Effector memory CD8-positive, alpha-beta T cell (primary cell): Measurements from ENCODE around the gene TSC22D2.
"Not testable (repeated sequence)": the region's sequence is repeated elsewhere in the genome, so short reads cannot be mapped to it uniquely, and the experiment has no call there.

Source experiments
- ATAC-seq: fragments of 150-1000 bp; cut with Tn5 transposase; replicated peaks from 2 replicates; pipeline ENCODE4 v1.10.0; 2021; ENCODE audit warnings: mild to moderate bottlenecking, moderate library complexity
- DNase-seq, 3 experiments: peaks; one replicate each; pipeline ENCODE4 v3.0.0; 2021
- H3K27ac Mint-ChIP-seq, 2 donors: one replicate each; pipeline ENCODE4 v1.8.0; 2022; ENCODE audit warnings: mild to moderate bottlenecking in 2 of 2, mixed read lengths in 2 of 2, moderate library complexity in 2 of 2
- H3K27me3 Mint-ChIP-seq, 2 donors: one replicate each; pipeline ENCODE4 v1.8.0; 2022; ENCODE audit warnings: mixed read lengths in 2 of 2
- H3K36me3 Mint-ChIP-seq: one replicate; pipeline ENCODE4 v1.8.0; 2022; ENCODE audit warnings: mild to moderate bottlenecking, moderate library complexity, mixed read lengths; ENCODE audit not compliant: insufficient read depth
- H3K4me1 Mint-ChIP-seq, 2 donors: one replicate each; pipeline ENCODE4 v1.8.0; 2022; ENCODE audit warnings: low read depth in 2 of 2, mixed read lengths in 2 of 2
- H3K4me3 Mint-ChIP-seq, 2 donors: one replicate each; pipeline ENCODE4 v1.8.0; 2022; ENCODE audit warnings: mild to moderate bottlenecking in 2 of 2, mixed read lengths in 2 of 2, moderate library complexity in 2 of 2
- H3K9me3 Mint-ChIP-seq, 2 donors: one replicate each; pipeline ENCODE4 v1.8.0; 2022; ENCODE audit warnings: mixed read lengths in 2 of 2

TSC22D2 gene

DNA sequence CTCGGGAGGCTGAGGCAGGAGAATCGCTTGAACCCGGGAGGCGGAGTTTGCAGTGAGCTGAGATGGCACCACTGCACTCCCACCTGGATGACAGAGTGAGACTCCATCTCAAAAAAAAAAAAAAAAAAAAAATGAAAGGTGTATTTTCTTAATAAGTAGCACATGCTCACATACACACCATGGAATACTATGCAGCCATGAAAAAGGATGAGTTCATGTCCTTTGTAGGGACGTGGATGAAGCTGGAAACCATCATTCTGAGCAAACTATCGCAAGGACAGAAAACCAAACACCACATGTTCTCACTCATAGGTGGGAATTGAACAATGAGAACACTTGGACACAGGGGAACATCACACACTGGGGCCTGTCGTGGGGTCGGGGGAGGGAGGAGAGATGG lies 65.1 kb downstream of the TSC22D2 start:
- not testable (repeated sequence) for H3K4me1 Mint-ChIP-seq, H3K27ac Mint-ChIP-seq, H3K36me3 Mint-ChIP-seq, H3K9me3 Mint-ChIP-seq, DNase-seq, H3K27me3 Mint-ChIP-seq, ATAC-seq, H3K4me3 Mint-ChIP-seq

DNA sequence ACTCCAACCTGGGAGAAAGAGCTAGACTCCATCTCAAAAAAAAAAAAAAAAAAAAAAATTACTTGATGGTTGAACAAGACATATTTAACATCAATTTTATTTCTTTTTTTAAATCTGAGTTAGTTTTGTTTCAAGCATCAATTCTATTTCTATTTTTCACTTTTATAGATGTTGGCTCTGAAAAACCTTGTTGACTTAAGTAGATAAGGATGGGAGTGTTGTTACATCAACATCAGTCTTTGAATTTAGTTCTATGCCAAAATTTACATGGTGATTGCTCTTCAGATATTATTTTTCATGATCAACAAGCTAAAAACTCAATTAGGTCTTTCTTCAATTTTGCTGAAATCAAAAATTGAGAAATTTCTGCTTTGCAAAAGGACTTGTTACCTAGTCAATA lies 71.3 kb downstream of the TSC22D2 start:
- Mint-ChIP-seq H3K27me3 (peaks cover 0 to 6% of the 10 kb centered on the region in 2 donors), H3K36me3 (no peaks in the 10 kb centered on the region), H3K4me3 (no peak overlapping the region), H3K27ac (no peak overlapping the region), H3K9me3 (peaks cover 2 to 10% of the 10 kb centered on the region in 2 donors), H3K4me1 (no peaks in the 10 kb centered on the region)
- DNase-seq (no peak), ATAC-seq (no peak)

DNA sequence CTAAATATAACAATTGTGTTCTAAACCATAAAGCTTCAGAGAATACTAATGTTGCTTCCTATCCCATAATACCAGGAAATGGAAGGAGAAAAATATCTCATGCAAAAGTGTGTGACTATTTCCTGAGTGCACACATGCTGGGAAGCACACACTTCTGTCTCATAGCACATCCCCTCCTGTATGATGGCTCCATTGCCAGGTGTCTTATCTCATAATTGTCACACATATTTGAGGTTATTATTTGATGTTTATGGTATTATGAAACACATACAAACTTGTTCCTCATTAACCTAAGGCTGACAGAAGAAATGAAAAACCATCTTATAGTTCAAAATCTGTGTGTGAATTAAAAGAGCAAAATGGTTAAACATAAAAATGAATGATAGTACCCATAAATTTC lies 72.8 kb downstream of the TSC22D2 start:
- peaks cover 4 to 14% of the 10 kb centered on the region in 2 donors for H3K9me3 Mint-ChIP-seq
- H3K27ac Mint-ChIP-seq, result no peak overlapping the region
- peaks cover 0 to 6% of the 10 kb centered on the region in 2 donors for H3K27me3 Mint-ChIP-seq
- DNase-seq (no peak), ATAC-seq (no peak)
- H3K4me1 Mint-ChIP-seq, result no peaks in the 10 kb centered on the region
- H3K36me3 Mint-ChIP-seq, result no peaks in the 10 kb centered on the region
- no peak overlapping the region for H3K4me3 Mint-ChIP-seq

DNA sequence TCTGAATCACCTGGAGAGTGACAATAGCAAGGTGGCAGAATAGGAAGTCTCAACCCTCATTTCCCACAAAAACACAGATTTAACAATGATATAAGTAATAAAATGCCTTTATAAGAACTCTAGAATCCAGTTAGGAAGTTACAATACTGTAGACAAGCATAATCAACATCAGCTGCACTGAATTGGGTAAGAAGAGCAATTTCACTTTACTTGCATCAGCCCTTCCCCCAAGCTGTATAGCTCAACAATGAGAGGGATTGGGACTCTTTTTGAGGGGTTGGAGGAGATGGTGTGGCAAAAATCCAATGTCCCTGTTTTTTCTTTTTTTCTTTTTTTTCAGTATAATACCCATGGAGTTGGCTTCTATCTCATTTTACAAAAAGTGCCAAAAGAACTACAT lies 75.1 kb downstream of the TSC22D2 start:
- no peak for ATAC-seq
- H3K4me1 Mint-ChIP-seq, result no peaks in the 10 kb centered on the region
- no peak for DNase-seq
- H3K4me3 Mint-ChIP-seq, result no peak overlapping the region
- H3K27me3 Mint-ChIP-seq, result peaks cover 0 to 6% of the 10 kb centered on the region in 2 donors
- peaks cover 4 to 14% of the 10 kb centered on the region in 2 donors for H3K9me3 Mint-ChIP-seq
- no peaks in the 10 kb centered on the region for H3K36me3 Mint-ChIP-seq
- H3K27ac Mint-ChIP-seq, result no peak overlapping the region

DNA sequence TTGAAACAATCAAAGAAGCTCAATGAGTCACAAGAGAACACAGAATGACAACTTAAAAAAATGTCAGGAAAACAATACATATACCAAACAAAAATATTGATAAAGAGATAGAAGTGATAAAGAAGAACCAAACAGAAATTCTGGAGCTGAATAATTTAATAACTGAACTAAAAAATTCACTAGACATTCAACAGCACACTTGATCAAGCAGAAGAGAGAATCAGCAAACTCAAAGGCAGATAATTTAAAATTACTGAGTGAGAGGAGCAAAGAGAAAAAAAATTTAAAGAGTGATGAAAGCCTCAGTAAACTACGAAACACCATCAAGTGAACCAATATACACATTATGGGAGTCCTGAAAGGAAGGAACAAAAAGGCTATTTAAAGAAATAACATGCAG lies 76.3 kb downstream of the TSC22D2 start:
- DNase-seq (no peak), ATAC-seq (no peak)
- Mint-ChIP-seq H3K36me3 (no peaks in the 10 kb centered on the region), H3K4me1 (no peaks in the 10 kb centered on the region), H3K9me3 (peaks cover 4 to 14% of the 10 kb centered on the region in 2 donors), H3K27ac (no peak overlapping the region), H3K4me3 (no peak overlapping the region), H3K27me3 (peaks cover 0 to 5% of the 10 kb centered on the region in 2 donors)

DNA sequence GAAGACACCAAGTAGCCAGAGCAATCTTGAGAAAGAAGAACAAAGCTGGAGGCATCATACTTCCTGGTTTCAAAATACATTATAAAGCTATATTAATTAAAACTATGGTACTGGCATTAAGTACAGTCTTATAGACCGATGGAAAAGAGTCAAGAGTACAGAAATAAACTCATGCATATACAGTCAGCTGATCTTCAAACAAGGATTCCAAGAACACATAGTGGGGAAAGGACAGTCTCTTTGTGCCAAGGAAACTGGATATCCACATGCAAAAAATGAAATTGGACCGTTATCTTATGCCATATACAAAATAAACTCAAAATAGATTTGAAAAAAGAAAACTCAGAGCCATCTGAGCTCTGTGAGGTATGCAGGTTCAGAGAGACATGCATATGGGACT lies 80.8 kb downstream of the TSC22D2 start:
- Mint-ChIP-seq H3K4me1 (no peaks in the 10 kb centered on the region), H3K4me3 (no peak overlapping the region), H3K9me3 (peaks cover 4 to 9% of the 10 kb centered on the region in 2 donors), H3K27me3 (no peaks in the 10 kb centered on the region), H3K27ac (no peak overlapping the region), H3K36me3 (no peaks in the 10 kb centered on the region)
- DNase-seq (no peak), ATAC-seq (no peak)

DNA sequence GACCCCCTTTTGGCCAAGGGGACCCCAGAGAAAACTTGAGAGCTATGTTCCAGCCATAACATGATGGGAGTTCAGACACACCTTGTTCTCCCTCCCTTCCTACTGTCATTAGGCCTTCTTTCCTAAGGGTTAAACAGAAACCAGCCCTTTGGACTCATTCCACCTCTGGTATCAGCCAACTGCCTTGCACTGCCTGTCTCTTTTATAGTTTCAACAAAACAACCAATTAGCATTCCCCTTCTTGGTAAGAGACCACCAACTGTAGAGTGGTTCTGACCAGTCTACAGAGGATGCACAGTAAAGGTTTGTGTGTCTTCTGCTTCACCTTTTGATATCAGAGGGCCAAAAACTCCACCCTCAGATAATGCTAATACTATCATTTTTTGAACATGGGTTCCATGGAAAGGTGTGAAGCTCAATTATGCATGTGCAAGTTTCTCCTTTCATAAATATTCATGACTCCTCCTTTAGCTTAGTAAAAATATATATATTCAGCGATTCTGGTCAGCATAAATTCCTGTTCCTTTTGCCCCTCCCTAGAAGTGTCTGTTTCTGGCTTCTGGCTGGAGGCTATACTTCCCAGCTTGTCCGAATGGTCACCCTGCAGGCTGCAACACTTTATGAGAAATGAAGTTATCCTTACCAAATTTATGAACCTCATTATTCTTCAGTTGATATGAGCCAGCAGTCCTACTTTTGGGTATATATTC lies 82.3 kb downstream of the TSC22D2 start:
- no peaks in the 10 kb centered on the region for H3K4me1 Mint-ChIP-seq
- no peaks in the 10 kb centered on the region for H3K9me3 Mint-ChIP-seq
- DNase-seq (no peak), ATAC-seq (no peak)
- H3K4me3 Mint-ChIP-seq, result no peak overlapping the region
- no peak overlapping the region for H3K27ac Mint-ChIP-seq
- H3K27me3 Mint-ChIP-seq, result no peaks in the 10 kb centered on the region
- H3K36me3 Mint-ChIP-seq, result no peaks in the 10 kb centered on the region

DNA sequence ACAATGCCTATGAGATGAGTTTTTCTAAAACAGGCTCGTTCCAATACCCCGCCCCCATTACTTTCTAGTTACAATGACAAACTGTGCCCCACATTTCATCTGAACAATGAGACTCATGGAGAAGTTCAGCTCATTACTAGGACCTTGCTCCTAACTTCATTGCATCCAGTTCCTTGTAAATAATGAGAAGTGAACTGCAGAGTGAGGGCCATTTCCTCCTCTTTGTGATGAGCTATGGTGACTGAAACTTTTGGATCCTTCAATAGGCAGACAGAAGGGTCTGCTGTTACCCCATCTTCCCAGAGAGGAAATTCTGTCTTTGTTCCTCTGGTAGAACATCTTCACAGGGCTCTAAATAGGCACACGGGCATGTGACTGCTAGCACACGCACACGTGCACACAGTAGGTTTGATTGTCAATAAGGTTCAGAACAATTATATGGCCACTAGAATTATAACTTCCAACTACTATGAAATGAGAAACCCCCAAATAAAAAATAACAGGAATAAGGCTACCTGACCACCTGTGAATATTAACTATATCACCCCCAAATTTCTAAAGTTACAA lies 86.4 kb downstream of the TSC22D2 start:
- H3K4me1 Mint-ChIP-seq, result no peaks in the 10 kb centered on the region
- no peaks in the 10 kb centered on the region for H3K9me3 Mint-ChIP-seq
- no peak overlapping the region for H3K27ac Mint-ChIP-seq
- ATAC-seq (no peak), DNase-seq (no peak)
- peaks cover 0 to 7% of the 10 kb centered on the region in 2 donors for H3K27me3 Mint-ChIP-seq
- no peak overlapping the region for H3K4me3 Mint-ChIP-seq
- no peaks in the 10 kb centered on the region for H3K36me3 Mint-ChIP-seq

DNA sequence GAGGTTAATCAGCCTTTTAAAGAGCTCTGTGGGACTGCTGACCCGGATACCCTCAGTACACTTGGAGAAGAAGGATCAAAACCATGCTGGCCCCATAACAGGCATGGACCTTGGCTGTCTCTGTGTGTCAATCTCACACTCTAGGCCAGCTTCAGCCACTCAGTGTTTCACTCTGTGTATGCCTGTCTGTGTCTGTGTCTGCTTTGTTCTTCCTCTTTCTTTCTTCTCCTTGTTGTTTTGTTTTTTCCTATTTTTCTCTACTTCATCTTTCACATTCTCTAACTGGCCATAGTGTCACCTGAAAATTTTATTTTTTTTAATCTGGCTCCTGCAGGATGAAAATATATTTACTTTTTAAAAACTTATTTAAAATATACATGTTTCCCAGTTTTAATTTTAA lies 87.1 kb downstream of the TSC22D2 start:
- H3K27me3 Mint-ChIP-seq, result peaks cover 1 to 7% of the 10 kb centered on the region in 2 donors
- no peak for ATAC-seq
- no peak for DNase-seq
- H3K4me1 Mint-ChIP-seq, result no peaks in the 10 kb centered on the region
- H3K27ac Mint-ChIP-seq, result no peak overlapping the region
- no peaks in the 10 kb centered on the region for H3K9me3 Mint-ChIP-seq
- no peaks in the 10 kb centered on the region for H3K36me3 Mint-ChIP-seq
- H3K4me3 Mint-ChIP-seq, result no peak overlapping the region

DNA sequence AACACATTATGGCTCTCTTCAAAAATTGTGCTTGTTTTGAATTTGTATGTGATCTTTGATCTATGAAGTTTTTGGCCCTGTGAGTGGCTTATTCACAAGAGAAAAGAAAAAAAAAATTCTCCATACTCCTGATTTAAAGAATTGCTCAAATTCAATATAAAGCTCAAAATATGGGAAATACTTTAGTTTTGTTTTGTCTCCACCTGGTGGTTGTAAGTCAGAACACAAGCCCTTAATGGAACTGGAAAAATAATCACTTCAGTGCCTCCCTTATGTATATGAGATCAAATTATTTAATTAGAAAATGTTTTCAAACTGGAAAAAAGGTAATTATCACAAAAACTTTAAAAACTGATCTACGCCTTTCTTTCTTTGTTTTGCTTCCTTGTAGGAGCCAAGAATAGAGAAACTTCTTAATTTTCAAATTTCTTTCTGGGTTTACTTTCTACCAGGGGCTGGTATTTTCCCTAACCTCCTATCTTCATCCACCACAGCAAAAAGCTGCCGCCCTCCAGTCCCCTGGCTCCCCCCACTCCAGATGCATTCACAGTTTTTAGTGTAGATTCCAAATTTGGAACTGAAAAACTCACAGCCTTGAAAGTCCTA lies 87.6 kb downstream of the TSC22D2 start:
- Mint-ChIP-seq H3K4me1 (no peaks in the 10 kb centered on the region), H3K4me3 (no peak overlapping the region), H3K27ac (no peak overlapping the region), H3K27me3 (peaks cover 6 to 7% of the 10 kb centered on the region in 2 donors), H3K9me3 (no peaks in the 10 kb centered on the region), H3K36me3 (no peaks in the 10 kb centered on the region)
- DNase-seq (peak; percentile 11 to 32 (median 18)), ATAC-seq (peak; percentile 64)

DNA sequence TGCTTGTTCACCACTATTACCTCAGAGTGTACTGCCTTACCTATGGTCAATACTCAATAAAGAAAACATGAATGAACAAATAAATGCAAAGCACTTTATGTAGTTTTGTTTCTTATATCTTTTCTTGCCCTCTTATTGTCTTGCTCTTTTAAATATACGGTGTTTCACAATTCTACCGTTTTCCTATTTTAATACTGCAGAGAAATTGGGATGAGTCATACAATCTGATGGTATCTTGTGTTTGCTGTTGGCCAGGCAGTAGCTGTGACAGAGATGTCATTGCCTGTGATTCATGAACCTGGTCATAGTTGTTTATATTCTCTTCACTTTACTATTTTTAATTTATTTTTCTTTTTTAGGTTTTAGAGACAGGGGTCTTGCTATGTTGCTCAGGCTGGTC lies 89.9 kb downstream of the TSC22D2 start:
- no peak for ATAC-seq
- H3K9me3 Mint-ChIP-seq, result no peaks in the 10 kb centered on the region
- H3K27me3 Mint-ChIP-seq, result peaks cover 14 to 19% of the 10 kb centered on the region in 2 donors
- no peak overlapping the region for H3K4me3 Mint-ChIP-seq
- DNase-seq, result no peak
- no peaks in the 10 kb centered on the region for H3K36me3 Mint-ChIP-seq
- H3K4me1 Mint-ChIP-seq, result no peaks in the 10 kb centered on the region
- no peak overlapping the region for H3K27ac Mint-ChIP-seq

DNA sequence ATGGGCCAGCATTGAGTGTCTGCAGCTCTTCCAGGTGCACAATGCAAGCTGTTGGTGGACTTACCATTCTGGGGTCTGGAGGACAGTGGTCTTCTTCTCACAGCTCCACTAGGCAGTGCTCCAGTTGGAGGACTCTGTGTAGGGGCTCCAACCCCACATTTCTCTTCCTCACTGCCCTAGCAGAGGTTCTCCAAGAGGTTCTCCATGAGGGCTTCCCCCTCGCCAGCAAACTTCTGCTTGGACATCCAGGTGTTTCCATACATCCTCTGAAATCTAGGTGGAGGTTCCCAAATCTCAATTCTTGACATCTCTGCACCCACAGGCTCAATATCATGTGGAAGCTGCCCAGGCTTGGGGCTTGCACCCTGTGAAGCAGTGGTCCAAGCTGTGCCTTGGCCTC lies 92.9 kb downstream of the TSC22D2 start:
- not testable (repeated sequence) for H3K9me3 Mint-ChIP-seq, H3K36me3 Mint-ChIP-seq, ATAC-seq, H3K27ac Mint-ChIP-seq, DNase-seq, H3K4me3 Mint-ChIP-seq, H3K4me1 Mint-ChIP-seq
- peaks cover 36 to 40% of the 10 kb centered on the region in 2 donors for H3K27me3 Mint-ChIP-seq

DNA sequence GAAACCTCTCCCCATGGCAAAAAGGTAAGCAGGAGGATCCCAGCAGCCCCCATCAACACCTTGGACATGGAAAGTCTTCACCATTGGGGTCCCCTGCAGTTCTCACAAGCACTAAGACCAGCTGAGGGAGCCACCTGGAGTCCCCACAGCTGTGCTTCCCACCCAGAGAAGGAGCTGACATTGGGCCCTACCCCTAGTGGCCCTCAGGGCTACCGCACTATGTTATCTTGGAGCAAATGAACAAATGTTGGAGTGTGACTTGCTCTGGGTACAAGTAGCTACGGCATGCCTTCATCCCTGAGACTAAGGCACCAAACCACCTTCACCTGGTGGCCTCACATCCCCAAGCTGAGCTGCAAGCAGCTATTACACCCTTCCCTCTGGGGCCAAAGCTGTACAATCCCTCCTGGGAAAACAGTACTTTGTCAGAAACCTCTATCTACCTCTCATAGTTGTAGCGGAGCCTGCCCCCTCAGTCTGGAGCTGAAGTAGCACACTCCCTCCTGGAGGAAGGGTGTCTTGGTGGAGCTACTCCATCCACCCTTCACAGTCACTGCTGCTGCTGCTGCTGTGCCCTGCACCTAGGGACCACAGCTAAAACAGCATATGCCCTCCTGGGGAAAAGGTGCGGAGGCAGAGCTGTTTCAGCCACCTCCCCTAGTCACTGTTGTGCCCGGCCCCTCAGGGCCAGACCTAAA lies 95.5 kb downstream of the TSC22D2 start:
- DNase-seq, result no peak
- Mint-ChIP-seq H3K36me3 (no peaks in the 10 kb centered on the region), H3K9me3 (no peaks in the 10 kb centered on the region), H3K27me3 (peaks cover 47 to 52% of the 10 kb centered on the region in 2 donors), H3K4me3 (no peak overlapping the region), H3K4me1 (no peaks in the 10 kb centered on the region), H3K27ac (no peak overlapping the region)
- ATAC-seq, result no peak

DNA sequence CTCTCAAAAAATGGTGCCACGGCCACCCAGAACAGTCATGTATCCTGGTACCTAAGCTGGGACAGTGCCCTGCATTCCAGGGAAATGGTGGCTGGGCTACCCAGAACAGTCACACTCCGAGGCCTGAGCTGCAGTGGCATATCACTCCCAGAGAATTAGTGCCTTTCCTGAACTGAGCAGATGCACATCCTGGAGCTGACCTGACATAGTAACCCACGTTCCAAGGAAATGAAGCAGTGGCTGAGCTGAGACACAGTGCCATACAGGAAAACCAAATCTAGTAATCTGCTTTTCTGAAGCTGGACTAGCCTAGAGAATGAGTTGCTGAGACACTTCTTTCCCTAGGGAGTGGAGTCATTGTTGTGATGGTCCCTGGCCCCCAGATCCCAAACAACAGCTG lies 96.4 kb downstream of the TSC22D2 start:
- no peaks in the 10 kb centered on the region for H3K4me1 Mint-ChIP-seq
- H3K9me3 Mint-ChIP-seq, result no peaks in the 10 kb centered on the region
- ATAC-seq (no peak), DNase-seq (no peak)
- no peak overlapping the region for H3K4me3 Mint-ChIP-seq
- H3K27ac Mint-ChIP-seq, result no peak overlapping the region
- peaks cover 52 to 54% of the 10 kb centered on the region in 2 donors for H3K27me3 Mint-ChIP-seq
- no peaks in the 10 kb centered on the region for H3K36me3 Mint-ChIP-seq
